ENCODE results near the gene CELA2B. TPM values are rescaled to one million over a fixed set of nuclear protein-coding genes. Genes with fewer than 3 reads are reported as not detected.

CELA2B gene
- total RNA-seq, 1 donor from 2014 or later: not detected

DNA sequence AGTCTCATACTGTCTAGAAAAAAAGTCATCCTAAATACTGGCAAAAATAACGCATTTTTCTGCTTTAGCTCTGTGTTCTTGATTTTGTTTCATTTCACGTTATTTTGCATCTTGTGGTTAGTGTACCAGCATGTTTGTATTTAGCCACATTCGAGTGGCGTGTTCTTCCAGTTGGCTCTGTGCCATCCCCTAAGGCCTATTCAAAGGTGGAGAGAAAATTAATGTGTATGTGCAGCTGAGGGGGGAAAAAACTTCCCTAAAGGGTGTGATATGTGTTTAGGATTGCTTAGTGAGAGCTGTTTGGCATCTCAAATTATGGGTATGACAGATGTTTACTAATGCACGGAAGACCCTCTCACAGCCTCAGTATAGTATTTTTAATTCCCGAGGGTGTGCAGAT is 62.9 kb downstream of the CELA2B start:
- Histone ChIP-seq H3K36me3 (peaks cover 98% of the 10 kb centered on the region), H3K4me1 (no peaks in the 10 kb centered on the region), H3K27ac (no peak overlapping the region), H3K27me3 (no peaks in the 10 kb centered on the region), H3K9me3 (no peaks in the 10 kb centered on the region), H3K4me3 (no peak overlapping the region)
- TF ChIP-seq, protein P1, sequence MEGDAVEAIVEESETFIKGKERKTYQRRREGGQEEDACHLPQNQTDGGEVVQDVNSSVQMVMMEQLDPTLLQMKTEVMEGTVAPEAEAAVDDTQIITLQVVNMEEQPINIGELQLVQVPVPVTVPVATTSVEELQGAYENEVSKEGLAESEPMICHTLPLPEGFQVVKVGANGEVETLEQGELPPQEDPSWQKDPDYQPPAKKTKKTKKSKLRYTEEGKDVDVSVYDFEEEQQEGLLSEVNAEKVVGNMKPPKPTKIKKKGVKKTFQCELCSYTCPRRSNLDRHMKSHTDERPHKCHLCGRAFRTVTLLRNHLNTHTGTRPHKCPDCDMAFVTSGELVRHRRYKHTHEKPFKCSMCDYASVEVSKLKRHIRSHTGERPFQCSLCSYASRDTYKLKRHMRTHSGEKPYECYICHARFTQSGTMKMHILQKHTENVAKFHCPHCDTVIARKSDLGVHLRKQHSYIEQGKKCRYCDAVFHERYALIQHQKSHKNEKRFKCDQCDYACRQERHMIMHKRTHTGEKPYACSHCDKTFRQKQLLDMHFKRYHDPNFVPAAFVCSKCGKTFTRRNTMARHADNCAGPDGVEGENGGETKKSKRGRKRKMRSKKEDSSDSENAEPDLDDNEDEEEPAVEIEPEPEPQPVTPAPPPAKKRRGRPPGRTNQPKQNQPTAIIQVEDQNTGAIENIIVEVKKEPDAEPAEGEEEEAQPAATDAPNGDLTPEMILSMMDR (IDR thresholded peaks at IDR 0.05): no peak
- DNase-seq: no peak
- no peak for ATAC-seq
- intact Hi-C loops (cut with DNase I): no loop called here

DNA sequence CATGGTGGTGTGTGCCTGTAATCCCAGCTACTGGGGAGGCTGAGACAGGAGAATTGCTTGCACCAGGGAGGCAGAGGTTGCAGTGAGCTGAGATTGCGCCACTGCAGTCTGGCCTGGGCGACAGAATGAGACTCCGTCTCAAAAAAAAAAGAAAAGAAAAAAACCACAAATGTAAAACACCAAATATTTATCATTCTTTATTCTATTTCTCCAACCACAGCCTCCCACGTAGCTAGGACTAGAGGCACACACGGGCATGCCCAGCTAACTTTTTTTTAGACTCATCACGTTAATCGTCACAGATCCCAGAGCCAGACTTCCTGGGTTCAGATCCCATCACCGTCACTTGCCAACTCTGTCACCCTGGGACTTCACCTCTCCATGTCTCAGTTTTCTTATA is 64.3 kb downstream of the CELA2B start:
- TF ChIP-seq, protein P1 (IDR thresholded peaks at IDR 0.05): no peak
- Histone ChIP-seq H3K27ac (no peak overlapping the region), H3K36me3 (peaks cover 97% of the 10 kb centered on the region), H3K27me3 (no peaks in the 10 kb centered on the region), H3K4me3 (no peak overlapping the region), H3K4me1 (no peaks in the 10 kb centered on the region), H3K9me3 (no peaks in the 10 kb centered on the region)
- DNase-seq: no peak
- no peak for ATAC-seq
- intact Hi-C loops (cut with DNase I): no loop called here

Other genes with a start within 250 kb of the CELA2B start
- gene FHAD1, start 228.9 kb upstream of the CELA2B start, total RNA-seq: 2.4 TPM
- gene EFHD2, start 66.2 kb upstream of the CELA2B start, total RNA-seq: 64.3 TPM
- 0.23 TPM for gene CTRC, start 37.7 kb upstream of the CELA2B start, total RNA-seq
- gene CELA2A, start 19.4 kb upstream of the CELA2B start, total RNA-seq: not detected
- gene CASP9, start 48.1 kb downstream of the CELA2B start, total RNA-seq: 11.7 TPM
- 23.5 TPM for gene DNAJC16, start 50.7 kb downstream of the CELA2B start, total RNA-seq
- not detected for gene AGMAT, start 108.9 kb downstream of the CELA2B start, total RNA-seq
- gene DDI2, start 141.4 kb downstream of the CELA2B start, total RNA-seq: 40.9 TPM
- gene PLEKHM2, start 208.2 kb downstream of the CELA2B start, total RNA-seq: 90.9 TPM